NCI-H446 treated with DMSO at 0.1 percent for 48 hours (cell line): ENCODE measurements around the gene TMC5.
"Not testable (repeated sequence)": the region's sequence is repeated elsewhere in the genome, so short reads cannot be mapped to it uniquely, and the experiment has no call there.

Source experiments
- DNase-seq: peaks from one replicate; lab custom pipeline; 2025; lab: John Stamatoyannopoulos, UW

The TMC5 gene

DNA sequence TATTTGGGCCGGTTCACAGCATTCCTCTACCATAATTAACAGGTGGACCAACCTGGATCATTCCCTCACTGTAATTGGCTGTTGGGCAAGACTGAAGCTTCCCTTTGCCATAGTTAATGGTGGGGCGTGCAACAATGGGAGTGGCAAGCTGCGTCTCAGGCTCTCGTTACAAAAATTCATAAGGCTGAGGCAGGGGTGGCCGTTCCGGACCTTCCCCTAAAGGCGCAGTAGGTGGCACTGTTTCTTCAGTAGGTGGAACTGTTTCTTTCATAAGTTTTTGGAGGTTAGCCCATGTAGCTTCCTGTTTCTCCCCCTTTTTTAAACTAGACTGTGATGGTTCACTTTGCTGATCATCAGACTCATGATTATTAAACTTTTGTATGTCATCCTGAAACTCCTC lies 17.0 kb upstream of the TMC5 start:
- no peak for DNase-seq

DNA sequence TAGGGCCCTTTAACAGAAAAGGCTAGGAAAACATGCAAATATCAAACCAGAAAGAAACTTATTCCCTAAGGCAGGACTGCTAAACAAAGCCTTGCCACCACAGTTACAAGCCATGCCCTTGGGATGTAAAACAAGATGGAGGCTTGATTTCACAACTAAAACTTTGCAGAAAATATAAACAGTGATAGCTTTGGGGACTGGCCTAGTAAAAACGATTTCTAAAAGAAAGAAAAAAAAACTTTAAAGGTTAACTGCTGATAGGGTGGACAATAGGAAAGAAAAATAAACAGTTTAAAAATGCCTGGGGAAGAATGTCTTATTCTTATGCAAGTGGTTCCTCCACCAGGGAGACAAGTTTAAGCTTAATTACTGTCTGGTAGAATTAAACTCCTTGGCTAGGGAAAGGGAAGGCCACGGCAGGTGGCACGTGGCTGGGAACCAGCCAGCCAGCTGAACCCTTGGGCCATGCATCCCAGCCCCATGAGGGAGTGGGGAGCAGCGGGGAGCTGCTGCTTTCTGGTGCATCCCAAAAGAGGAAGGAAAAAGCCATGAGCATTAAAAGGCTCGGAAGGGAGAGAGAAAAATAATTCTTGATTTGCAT lies 10.7 kb upstream of the TMC5 start:
- DNase-seq = no peak

DNA sequence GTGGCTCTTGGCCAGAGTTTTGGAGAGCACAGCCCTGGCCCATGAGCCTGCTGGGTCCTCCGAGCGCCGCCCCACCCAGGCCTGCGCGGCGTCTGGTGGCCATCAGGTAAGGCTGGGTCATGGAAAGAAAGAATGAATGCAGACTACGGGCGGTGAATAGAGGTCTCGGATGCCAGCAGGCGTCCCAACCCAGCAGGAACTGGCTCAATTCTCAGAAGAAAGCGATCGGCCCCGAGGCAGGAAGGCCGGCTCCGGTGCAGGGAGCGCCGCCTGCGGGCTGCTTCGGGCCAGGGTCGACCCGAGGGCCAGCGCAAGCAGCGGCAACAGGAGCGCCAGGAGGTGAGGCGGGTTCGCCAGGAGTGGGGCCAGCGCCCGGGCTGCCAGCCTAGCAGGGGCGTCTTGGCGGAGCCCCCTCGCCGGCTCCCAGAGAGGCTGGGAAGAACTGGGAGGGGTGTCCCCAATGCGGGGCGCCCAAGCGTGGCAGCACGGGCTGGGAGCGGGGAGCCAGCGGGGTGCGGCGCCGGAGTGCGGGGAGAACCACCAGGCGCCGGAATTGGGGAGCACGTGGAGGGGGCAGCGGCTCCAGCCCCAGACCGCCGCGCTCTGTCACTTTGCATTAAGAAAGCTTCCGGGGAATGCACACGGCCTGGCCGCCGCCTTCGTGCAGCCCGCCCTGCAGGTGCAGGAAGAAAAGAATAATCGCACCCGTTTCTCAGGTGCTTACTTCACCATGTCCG lies 7.1 kb upstream of the TMC5 start:
- DNase-seq = no peak

DNA sequence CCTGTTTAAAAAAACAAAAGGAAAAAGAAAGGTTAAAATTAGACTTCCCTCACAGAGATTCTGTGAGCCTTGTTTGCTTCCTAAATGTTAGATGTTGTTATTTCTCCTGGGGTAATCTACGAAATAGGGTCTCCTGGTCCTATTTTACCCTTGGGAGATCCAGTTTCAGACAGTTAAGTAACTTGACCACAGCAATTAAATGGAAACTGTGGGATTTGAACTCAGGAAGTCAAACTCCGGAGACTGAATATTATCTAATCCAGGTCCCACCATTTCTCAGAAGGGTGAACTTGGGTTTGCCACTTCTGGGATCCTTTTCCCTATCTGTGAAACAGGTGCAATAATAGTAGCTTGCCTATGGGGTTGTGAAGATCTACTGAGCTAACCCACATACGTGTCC lies 6.4 kb upstream of the TMC5 start:
- no peak for DNase-seq

DNA sequence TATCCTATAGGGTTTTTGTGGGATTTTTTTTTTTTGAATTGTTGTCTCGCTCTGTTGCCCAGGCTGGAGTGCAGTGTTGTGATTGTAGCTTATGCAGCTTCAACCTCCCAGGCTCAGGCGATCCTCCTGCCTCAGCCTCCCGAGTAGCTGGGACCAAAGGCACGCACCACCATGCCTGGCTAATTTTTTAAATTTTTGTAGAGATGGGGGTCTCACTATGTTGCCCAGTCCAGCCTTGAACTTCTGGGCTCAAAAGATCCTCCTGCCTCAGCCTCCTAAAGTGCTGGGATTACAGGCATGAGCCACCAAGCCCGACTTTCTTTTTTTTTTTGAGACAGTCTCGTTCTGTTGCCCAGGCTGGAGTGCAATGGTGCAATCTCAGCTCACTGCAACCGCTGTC lies 5.6 kb upstream of the TMC5 start:
- DNase-seq = not testable (repeated sequence)

DNA sequence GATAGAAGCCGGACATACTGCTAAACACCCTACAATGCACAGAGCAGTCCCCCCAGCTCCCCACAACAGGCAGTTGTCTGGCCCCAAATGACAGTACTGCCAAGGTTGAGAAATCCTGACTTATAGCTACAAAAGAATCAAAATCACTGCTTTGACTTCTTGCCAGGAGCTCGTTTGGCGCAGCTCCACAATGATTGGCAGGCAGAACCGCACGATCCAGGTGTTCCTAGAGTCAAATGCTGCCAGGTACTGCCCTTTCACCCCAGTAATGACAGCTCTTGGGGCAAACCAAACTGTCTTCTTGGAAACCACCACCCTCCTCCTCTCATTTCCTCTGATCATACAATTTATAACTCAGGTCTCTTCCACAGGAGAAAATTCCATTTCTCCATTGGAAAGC lies 2.2 kb upstream of the TMC5 start:
- no peak for DNase-seq

DNA sequence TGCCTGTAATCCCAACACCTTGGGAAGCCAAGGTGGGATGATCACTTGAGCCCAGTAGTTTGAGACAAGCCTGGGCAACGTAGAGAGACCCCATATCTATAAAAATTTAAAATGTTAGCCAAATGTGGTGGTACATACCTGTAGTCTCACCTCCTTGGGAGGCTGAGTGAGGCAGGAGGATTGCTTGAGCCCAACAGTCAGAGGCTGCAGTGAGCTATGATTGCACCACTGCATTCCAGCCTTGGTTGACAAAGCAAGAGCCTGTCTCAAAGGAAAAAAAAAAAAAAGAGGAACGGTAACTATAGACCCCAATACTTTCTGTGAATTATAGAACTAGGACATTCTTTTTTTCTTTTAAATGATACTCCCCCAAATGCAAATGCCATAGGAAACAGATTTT lies 1.8 kb upstream of the TMC5 start:
- no peak for DNase-seq

DNA sequence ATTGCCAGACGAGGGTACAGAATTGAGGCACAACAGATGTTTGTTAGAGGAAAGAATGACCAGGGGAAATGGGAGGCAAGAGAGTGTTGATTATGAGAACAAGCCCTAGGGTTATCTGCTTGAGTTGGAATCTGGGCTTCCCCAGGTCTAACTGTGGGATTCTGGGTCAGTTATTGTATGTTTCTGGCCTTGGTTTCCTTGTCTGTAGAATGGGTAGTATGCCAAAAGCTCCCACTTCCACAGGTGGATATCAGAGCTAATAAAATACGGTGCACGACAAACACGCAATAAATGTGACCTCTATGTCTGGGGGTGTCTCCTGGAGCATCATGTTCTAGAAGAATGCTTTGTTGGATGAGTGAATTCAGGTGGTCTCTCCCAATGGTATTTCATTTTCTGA lies 517 bp downstream of the TMC5 start:
- no peak for DNase-seq

DNA sequence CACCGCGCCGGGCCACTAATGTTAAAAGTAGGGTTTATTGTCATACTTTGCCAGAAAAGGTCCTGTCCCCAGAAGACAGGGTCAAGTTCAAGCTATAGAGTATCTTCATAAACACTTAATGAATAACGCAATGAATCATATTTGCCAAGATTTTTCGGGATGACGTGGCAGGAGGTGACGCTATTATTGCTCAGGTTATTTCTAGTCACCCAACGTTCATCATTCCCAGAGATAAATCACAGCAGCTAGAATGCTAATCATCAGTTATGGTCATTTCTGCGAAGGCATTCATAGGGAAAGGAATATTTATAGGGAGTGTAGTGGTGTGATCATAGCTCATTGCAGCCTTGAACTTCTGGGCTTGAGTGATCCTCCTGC lies 2.0 kb downstream of the TMC5 start:
- no peak for DNase-seq

DNA sequence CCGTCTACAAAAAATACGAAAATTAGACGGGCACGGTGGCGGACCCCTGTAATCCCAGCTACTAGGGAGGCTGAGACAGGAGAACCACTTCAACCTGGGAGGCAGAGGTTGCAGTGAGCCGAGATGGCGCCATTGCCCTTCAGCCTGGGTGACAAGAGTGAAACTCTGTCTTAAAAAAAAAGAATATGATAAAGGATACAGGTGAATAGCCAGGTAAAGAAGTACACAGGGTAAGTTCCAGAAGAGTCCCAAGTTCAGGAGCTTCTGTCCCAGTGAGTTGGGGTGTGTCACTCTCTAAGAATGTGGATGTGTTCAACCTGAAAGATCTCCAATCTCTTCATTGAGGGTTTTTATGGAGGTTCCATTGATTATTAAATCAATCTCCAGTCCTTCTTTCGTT lies 6.8 kb downstream of the TMC5 start:
- DNase-seq = no peak

DNA sequence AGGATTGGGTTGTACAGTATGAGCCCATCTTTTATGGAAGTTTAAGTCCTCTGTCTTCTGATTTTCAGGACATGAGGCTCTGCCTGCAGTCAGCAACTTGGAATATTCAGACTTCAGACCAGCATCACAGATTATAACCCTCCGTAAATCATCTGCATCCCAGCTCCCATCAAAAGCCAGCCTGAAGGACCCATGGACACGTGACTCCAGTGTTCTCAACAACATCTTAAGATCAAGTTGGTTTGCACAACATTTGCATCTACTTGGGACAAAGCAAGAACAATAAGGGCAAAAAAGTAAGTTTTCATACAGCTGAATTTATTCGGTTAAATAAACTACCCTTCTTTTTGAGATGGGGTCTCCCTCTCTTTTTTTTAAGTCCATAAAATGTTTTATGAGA lies 12.7 kb downstream of the TMC5 start:
- DNase-seq = no peak

DNA sequence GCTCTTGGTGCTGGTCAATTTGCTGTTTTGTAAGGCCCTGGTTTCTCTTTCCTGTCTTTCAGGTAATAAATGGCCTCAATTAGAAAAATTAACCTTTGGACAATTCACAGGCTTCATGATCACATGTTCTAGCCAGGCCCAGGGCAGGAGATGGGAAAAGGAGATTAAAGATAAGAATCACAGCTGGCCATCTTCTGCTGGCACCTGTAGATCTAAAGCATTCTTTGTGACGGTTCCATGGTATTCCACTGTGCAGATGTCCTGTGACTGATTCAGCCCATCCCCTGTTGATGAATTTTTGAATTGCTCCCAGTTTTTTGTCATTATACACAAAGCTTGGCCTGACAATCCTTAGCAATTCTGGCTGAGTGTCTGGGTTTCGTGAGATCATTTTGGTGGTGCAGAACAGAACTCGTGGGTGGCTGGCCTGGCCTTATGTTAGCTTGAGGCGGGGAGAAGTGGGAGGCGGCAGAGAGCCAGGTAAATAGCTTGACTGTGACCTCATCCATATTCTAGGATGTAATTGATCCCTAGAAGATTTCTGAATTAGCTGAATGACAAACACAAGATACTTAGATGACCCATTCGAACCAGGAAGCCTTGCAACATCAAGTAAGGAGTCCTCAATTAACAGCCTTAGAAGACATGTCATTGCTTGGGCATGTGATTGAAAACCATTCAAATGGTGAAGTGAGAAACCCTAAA lies 14.1 kb downstream of the TMC5 start:
- DNase-seq = no peak

DNA sequence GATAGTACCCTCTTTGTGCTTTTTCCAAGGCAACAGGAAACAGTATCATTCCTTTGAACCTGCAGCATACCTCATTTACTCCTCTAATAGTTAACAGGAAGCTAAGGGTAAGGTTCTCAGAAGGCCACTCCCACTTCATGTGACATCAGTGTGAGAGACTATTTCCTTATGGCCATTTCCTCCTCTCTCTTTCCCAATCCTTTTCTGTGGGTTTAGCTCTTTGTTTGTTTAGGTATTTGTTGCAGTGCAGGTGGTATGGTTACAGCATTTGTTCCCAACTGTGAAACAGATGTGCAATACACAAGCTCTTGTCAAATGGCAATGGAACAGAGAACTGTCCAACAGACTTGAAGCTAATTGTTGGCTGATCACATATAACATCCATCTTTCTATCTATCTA lies 14.7 kb downstream of the TMC5 start:
- DNase-seq = no peak

DNA sequence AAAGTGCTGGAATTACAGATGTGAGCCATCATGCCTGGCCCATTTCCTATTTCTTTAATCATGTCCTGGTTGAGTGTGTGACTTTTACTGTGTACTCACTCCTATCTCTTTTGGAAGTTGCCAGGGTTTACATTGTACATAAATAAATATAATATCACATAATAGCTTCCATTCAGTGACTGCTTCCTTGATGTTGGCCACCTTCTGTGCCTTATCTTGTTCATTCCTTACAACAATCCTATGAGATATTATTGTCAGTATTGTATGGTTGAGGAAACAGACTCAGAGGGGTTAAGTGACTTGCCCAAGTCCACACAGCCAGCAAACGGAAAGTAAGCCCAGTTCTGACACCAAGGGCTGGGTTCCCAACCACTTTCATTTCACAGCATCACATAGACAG lies 16.9 kb downstream of the TMC5 start:
- DNase-seq = no peak

DNA sequence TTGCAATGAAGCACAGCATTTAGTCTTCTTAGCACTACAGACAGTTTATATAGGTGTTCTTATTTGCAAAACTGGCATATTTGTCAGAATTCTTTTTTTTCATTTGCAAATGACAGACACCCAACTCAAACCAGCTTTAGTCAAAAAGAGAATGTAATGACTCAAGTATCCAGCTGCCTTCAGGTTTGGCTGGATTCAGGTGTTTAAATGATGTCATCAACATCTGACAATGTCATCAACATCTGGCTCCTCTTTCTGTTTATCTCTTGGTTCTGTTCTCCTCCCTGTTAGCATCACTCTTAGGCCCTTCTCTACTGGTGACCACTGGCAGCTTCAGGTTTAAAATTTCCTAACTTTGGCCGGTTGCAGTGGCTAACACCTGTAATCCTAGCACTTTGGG lies 18.9 kb downstream of the TMC5 start:
- DNase-seq = no peak

DNA sequence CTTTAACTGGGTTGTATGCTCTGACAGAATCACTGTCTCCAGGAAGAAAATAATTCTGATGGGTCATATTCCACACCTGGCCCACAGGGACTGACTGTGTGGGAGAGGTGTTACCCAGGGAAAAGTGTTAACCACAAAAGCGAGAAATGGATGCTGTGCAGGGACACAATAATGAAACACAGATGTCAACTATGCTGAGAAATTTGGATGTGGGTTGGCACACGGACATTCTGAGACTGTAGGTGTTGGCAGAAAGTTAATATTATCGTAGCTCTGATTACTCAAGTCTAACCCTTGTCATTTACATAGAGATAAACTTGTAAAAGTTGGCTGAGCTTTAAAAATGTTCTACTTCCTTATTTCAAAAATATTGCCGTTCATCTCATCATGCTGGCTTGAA lies 19.6 kb downstream of the TMC5 start:
- DNase-seq = no peak

DNA sequence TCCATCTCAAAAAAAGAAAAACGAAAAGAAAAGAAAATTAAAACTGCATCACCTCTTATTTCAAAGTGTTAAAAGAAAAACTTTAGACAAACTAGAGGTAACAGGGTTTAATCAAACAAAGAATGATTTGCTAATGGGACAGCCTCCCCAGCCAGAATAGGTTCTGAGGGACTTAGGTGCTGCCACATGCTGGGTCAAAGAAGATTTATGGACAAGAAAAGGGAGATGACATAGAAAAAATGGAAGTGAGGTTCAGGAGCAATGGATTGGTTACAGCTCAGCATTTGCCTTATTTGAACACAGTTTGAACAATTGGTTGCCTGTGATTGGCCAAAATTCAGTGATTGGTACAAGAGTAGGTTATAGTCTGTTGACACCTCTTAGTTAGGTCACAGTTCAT lies 21.1 kb downstream of the TMC5 start:
- DNase-seq = no peak

DNA sequence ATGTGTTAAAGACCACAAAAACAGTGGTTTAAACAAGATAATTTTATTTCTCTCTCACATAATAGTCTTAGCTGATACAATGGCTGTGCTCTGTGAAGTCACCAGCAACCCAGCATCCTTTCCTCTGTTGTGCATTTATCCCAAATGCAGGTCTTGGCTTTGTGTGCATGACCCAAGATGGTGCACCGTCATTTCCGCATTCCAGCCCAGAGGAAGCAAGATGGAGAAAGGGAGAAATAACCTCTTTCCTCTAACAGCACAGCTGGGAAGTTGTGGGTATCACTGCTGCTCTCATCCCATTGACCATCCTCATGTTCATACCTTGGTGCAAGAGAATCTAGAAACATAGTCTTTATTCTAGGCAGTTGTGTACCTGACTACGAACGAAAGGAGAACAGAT lies 21.8 kb downstream of the TMC5 start:
- DNase-seq = no peak

DNA sequence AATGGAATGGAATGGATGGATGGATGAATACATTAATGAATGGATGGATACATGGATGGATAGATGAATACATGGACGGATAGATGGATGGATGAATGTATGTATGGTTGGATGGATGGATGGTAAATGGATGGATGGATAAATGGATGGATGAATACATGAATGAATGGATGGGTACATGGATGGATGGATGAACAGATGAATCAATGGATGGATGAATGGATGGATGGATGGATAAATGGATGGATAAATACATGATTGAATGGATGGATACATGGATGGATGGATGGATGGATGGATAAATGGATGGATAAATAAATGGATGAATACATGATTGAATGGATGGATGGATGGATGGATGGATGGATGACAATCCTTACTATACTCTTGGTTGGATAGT lies 26.0 kb downstream of the TMC5 start:
- no peak for DNase-seq

DNA sequence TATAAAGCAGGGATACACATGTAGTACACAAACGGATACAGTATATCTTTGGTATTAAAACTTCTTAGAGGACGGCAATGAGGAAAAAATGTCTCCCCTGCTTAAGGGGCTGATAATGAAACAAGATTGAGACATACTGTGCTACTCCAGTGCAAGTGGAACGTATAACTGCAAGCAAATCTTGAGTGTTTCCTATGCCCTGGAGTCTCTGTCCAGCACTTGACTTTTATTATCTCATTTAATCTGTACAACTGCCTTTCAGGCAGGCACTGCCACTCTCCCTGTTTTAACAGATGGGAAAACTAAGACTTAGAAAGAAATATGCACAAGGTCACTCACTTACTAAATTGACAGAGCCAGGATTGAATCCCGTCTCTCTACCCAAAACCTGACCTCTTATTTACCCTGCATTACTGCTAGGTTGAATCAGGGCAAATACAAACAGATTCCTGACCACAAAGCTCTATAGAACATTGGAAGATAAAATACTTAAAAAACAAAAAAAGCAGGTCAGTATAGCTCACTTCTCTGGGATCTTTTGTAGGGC lies 28.7 kb downstream of the TMC5 start:
- no peak for DNase-seq

DNA sequence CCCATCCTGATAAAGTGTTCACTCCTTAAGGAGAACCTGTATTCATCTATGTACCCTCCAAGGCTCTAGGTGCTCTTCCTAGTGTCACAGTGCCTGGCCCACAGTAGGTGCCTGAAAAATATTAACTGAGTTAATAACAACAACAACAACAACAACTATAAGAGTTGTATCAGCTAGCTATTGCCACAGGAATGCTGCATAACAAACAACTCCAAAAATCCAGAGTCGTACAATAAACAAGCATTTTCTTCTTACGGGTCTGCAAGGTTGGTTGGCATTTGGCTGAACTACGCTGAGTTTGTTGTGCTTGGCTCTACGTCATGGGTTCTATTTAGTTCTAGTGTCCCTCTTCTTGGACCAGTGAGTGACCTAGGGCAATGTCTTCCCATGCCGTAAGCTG lies 29.2 kb downstream of the TMC5 start:
- DNase-seq = no peak

DNA sequence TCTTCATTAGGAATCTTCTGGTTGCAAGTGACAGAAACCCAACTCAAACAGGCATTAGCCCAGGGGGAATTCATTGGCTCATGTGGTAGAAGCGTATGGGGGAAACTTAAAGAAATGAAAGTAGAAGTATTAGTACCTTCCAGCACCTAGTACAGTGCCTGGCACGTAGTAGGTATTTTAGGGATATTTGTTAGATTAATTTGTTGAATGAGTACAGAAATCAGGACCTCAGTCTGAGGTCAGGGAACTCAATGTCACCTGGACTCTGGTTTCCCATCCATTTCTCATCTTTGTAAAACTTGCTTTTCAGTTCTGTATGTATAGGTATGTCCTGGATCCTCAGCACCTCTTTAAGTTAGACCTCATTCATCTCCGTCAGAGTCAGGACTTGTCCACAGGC lies 32.5 kb downstream of the TMC5 start:
- DNase-seq = no peak

DNA sequence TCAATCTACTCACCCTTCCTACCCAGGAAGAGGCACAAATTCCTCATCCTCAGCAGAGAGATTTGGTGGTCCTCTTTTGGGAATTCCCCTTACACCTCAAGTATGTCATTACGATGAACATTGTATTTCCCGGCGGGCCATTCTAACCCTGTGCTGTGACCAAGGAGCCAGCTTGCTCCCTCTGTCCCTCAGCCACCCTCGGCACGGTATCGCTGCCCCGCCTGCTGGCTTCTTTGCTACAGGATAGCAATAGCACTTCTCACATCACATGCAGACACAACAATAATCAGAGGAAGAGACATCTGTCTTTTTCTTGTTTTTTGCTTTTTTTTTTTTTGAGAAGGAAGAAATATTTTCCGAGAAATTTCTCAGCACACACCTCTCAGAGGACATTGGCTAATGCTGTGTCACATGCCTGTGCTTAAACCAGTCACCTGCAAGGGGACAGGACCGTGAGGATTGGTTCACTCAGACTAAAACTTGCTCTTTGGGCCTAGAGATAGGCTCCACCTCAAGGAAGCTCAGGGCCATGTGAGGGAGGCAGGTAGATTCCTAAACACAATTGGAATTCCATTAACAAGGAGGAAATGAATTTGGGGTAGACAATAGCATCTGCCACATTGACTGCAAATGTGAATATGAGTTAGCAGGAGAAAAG lies 41.2 kb downstream of the TMC5 start:
- no peak for DNase-seq
